ENCODE data around the gene ANKRD33. TPM values are rescaled to one million over a fixed set of nuclear protein-coding genes. Genes with fewer than 3 reads are reported as not detected.

Gene ANKRD33
- total and polyA plus RNA-seq, 2 of the 4 experiments (the other 2 are of a cell fraction) = under 0.01 to 0.03 TPM

DNA sequence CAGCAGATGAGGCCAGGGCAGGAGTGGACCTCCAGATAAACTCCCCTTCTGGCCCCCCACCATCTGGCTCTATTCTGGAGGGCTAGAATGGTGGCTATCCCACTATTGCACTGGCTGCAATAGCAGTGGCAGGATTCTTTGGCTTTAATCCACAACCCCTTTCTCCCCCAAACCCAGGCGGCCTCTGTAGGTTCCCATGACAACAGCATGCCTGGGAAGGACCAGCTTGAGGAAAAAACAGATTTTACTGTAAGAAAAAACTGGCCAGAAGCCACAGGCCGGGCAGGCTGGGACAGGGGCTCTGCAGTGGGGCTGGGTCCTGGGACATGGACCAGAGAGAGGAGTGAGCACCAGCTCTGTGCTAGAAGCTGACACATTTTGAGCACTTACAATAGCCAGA, 50.0 kb downstream of the ANKRD33 start:
- DNase-seq (no peak), ATAC-seq (ENCODE audit: low read depth) (no peak)
- no peak overlapping the region for H3K4me2 ChIP-seq (ENCODE audit: low read depth, low read length)
- BruUV-seq (replicated peaks) = no TSS peak
- no peak overlapping the region for H4K8ac ChIP-seq (ENCODE audit: low read depth in 2 of 2, low read length in 2 of 2)
- H3K9me3 ChIP-seq (ENCODE audit: control insufficient read depth, insufficient read depth, low read length) = no peaks in the 10 kb centered on the region
- H3K9me1 ChIP-seq (ENCODE audit: insufficient read depth, low read length) = peaks cover 14% of the 10 kb centered on the region
- no peaks in the 10 kb centered on the region for H3K36me3 ChIP-seq (ENCODE audit: control insufficient read depth, insufficient read depth, low read length)
- no peak for TF ChIP-seq SMC3 (IDR thresholded peaks at IDR 0.05; ENCODE audit: low read depth, low read length)
- no peak overlapping the region for H2BK15ac ChIP-seq (ENCODE audit: low read depth, low read length)
- in situ Hi-C loops (cut with MboI; ENCODE audit: low sequenced_read_pairs) = no loop called here
- H4K5ac ChIP-seq (ENCODE audit: low read depth, low read length) = no peak overlapping the region
- no peak overlapping the region for H3K27ac ChIP-seq (ENCODE audit: insufficient read depth, low read length)
- no peak overlapping the region for H2BK120ac ChIP-seq (ENCODE audit: low read depth, low read length)
- H2BK20ac ChIP-seq (ENCODE audit: low read depth, low read length) = no peak overlapping the region
- ChIA-PET POLR2A (ENCODE audit: unreplicated experiment) (no interaction called here), CTCF (no interaction called here)
- H3K4me1 ChIP-seq (ENCODE audit: control insufficient read depth, insufficient read depth, low read length) = peaks cover 8% of the 10 kb centered on the region; the same call in 1 of the 2 replicates
- no peak overlapping the region for H3K4ac ChIP-seq (ENCODE audit: low read depth, low read length)
- no peak overlapping the region for H4K91ac ChIP-seq (ENCODE audit: insufficient read depth, low read depth, low read length)
- H3K4me3 ChIP-seq (ENCODE audit: insufficient read depth, low read depth, low read length) = no peak overlapping the region
- intact Hi-C loops (cut with micrococcal nuclease) = no loop called here
- dilution Hi-C loops (cut with HindIII; ENCODE audit: low sequenced_read_pairs, unreplicated experiment) = no loop called here
- H3K56ac ChIP-seq (ENCODE audit: extremely low read depth, insufficient read depth, low read length) = no peak overlapping the region
- H3K9ac ChIP-seq (ENCODE audit: low read depth, low read length) = no peak overlapping the region
- no peak overlapping the region for H3K14ac ChIP-seq (replicated peaks; ENCODE audit: low read depth, low read length)
- H2AK9ac ChIP-seq (replicated peaks; ENCODE audit: low read depth, low read length, poor library complexity) = no peak overlapping the region
- no peaks in the 10 kb centered on the region for H3K79me1 ChIP-seq (ENCODE audit: low read depth in 1 of 2, low read length in 2 of 2)
- no peaks in the 10 kb centered on the region for H4K20me1 ChIP-seq (ENCODE audit: insufficient read depth, low read length)
- 0 out of 2 replicates have a peak overlapping the region, but pooled peaks have one; percentile 75 for H3K23ac ChIP-seq (ENCODE audit: low read depth, low read length)
- H2AK5ac ChIP-seq (ENCODE audit: low read depth, low read length) = no peak overlapping the region
- WGBS, 2 experiments (ENCODE audit: extremely low coverage in 2 of 2, insufficient read length in 1 of 2) = no CpG with 5 or more reads among the region's 2 CpGs
- no peak overlapping the region for H2BK5ac ChIP-seq (ENCODE audit: low read depth, low read length, poor library complexity, severe bottlenecking)
- no peak overlapping the region for H3K18ac ChIP-seq (ENCODE audit: low read depth, low read length)
- H3K27me3 ChIP-seq (ENCODE audit: control insufficient read depth, insufficient read depth, low read length) = 0 out of 2 replicates have a peak, but pooled peaks cover 2% of the 10 kb centered on the region
- H2AFZ ChIP-seq (replicated peaks; ENCODE audit: low read length, poor library complexity) = no peak overlapping the region

All from IMR-90 (cell line).